Tibial artery (tissue), 4 donors: ENCODE results near the gene MCM3AP.

Source experiments
- DNase-seq, 2 donors: peaks; one replicate each; pipeline ENCODE4 v3.0.0-alpha.2; 2019
- H3K27ac ChIP-seq, 2 donors: fragments of 200-600 bp; sonication (generic) in 1 of 2; 1 replicate in 1 of 2; 2 replicates in 1 of 2; pipeline ENCODE4 v1.5.1; 2018 to 2019; ENCODE audit warnings: mild to moderate bottlenecking in 1 of 2
- H3K27me3 ChIP-seq, 2 donors: fragments of 200-600 bp; sonication (generic) in 1 of 2; one replicate each; pipeline versions ENCODE4 v1.5.1 to v1.6.0; 2016 to 2019
- H3K36me3 ChIP-seq, 3 donors: fragments of 200-600 bp; sonication (generic) in 2 of 3; one replicate each; pipeline ENCODE4 v1.5.1; 2016 to 2019; ENCODE audit warnings: mild to moderate bottlenecking in 2 of 3
- H3K4me1 ChIP-seq, 4 donors: fragments of 200-600 bp; sonication (generic) in 2 of 4; 1 replicate in 3 of 4; 2 replicates in 1 of 4; pipeline ENCODE4 v1.5.1; 2016 to 2019
- H3K4me3 ChIP-seq, 2 donors: fragments of 200-600 bp; sonication (generic) in 1 of 2; 1 replicate in 1 of 2; 2 replicates in 1 of 2; pipeline ENCODE4 v1.5.1; 2018 to 2019; ENCODE audit warnings: mild to moderate bottlenecking in 2 of 2
- H3K9me3 ChIP-seq, 3 donors: fragments of 200-600 bp; sonication (generic) in 1 of 3; one replicate each; pipeline ENCODE4 v1.5.1; 2016 to 2019
- CTCF ChIP-seq, 2 experiments: fragments of 200-600 bp in 1 of 2; fragments of 450-650 bp in 1 of 2; IDR thresholded peaks; one replicate each; pipeline ENCODE4 v1.5.1; 2017 to 2019; ENCODE audit warnings: antibody characterized with exemption in 2 of 2, mild to moderate bottlenecking in 1 of 2, moderate library complexity in 1 of 2
- intact Hi-C: fragments of 100-400 bp; cut with DNase I; formaldehyde crosslinking; loops from one replicate; pipeline ENCODE4 v1.15.0; 2023; ENCODE audit warnings: low total_unique reads

Gene MCM3AP

GRCh38 chr21:46323227-46323709 lies 37.9 kb upstream of the MCM3AP start:
- no peak for DNase-seq
- Histone ChIP-seq H3K27ac (peak overlapping the region in 1 of 2 donors; percentile 99), H3K4me3 (peak overlapping the region; percentile 70 to 100), H3K27me3 (no peaks in the 10 kb centered on the region), H3K9me3 (no peaks in the 10 kb centered on the region), H3K4me1 (peaks cover 0 to 27% (median 20%) of the 10 kb centered on the region in 4 donors), H3K36me3 (peaks cover 1 to 12% (median 3%) of the 10 kb centered on the region in 3 donors)
- intact Hi-C loops: loop anchor here (2.0 to 10.0 kb wide), 2 partner anchors 36 to 98 kb away; partner anchors contain the start of genes LSS and YBEY
- TF ChIP-seq CTCF (IDR thresholded peaks at IDR 0.05): no peak

GRCh38 chr21:46322351-46323226 lies 37.2 kb upstream of the MCM3AP start:
- Histone ChIP-seq H3K27me3 (no peaks in the 10 kb centered on the region), H3K9me3 (no peaks in the 10 kb centered on the region), H3K36me3 (peaks cover 0 to 5% (median 0%) of the 10 kb centered on the region in 3 donors), H3K4me1 (peaks cover 0 to 27% (median 20%) of the 10 kb centered on the region in 4 donors), H3K27ac (peak overlapping the region in 1 of 2 donors; percentile 99), H3K4me3 (peak overlapping the region; percentile 70 to 100)
- intact Hi-C loops: loop anchor here (2.0 to 10.0 kb wide), 2 partner anchors 36 to 98 kb away; partner anchors contain the start of genes LSS and YBEY
- DNase-seq: no peak
- TF ChIP-seq CTCF (IDR thresholded peaks at IDR 0.05): no peak

GRCh38 chr21:46320331-46320801 lies 35.0 kb upstream of the MCM3AP start:
- H3K27ac ChIP-seq: no peak overlapping the region
- intact Hi-C loops: loop anchor here (10.0 kb wide), 1 partner anchor 96 kb away; the partner anchor contains the start of gene LSS
- H3K27me3 ChIP-seq: no peaks in the 10 kb centered on the region
- no peak for DNase-seq
- H3K36me3 ChIP-seq: no peaks in the 10 kb centered on the region
- peaks cover 0 to 19% (median 14%) of the 10 kb centered on the region in 4 donors for H3K4me1 ChIP-seq
- H3K4me3 ChIP-seq: no peak overlapping the region
- H3K9me3 ChIP-seq: no peaks in the 10 kb centered on the region
- TF ChIP-seq CTCF (IDR thresholded peaks at IDR 0.05): no peak

DNA sequence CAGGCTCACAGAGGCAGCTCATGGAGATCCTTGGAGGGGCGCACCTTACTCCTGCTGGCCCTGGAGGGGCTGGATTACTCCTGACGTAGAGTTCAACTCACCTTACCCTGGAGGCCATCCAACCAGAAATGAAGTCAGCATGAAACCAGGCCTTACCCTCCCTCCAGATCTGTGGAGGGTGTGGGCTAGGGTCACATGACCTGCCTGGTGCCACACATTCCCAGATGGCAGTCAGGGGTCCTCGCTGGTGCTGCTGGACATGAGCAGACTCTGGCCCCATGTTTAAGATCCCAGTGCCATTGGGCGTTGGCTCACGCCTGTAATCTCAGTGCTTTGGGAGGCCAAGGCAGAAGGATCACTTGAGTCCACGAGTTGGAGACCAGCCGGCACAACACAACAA lies 33.8 kb upstream of the MCM3AP start:
- intact Hi-C loops: no loop called here
- H3K36me3 ChIP-seq: peaks cover 0 to 4% (median 0%) of the 10 kb centered on the region in 3 donors
- H3K4me3 ChIP-seq: no peak overlapping the region
- peaks cover 0 to 15% (median 13%) of the 10 kb centered on the region in 4 donors for H3K4me1 ChIP-seq
- H3K27ac ChIP-seq: no peak overlapping the region
- H3K9me3 ChIP-seq: no peaks in the 10 kb centered on the region
- no peaks in the 10 kb centered on the region for H3K27me3 ChIP-seq
- TF ChIP-seq CTCF (IDR thresholded peaks at IDR 0.05): no peak
- DNase-seq: no peak

DNA sequence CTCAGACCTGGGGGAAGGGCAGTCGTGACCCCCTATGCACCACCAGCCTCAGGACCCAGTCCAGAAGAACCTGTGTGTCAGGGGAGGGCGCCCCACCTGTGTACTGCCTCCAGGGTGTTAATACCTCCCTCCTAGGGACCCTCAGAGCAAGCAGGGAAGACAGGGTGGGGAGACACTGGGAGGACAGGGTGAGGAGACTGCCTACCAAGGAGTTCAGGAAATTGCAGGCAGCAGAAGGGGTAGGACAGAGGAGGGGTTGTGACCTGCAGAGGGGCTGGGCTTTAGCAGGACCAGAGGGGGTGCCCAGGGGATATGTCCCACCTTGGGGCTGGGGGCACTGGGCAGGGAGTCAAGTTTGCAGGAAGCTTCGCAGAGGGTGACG lies 33.0 kb upstream of the MCM3AP start:
- intact Hi-C loops: no loop called here
- H3K27me3 ChIP-seq: no peaks in the 10 kb centered on the region
- no peak overlapping the region for H3K27ac ChIP-seq
- H3K9me3 ChIP-seq: no peaks in the 10 kb centered on the region
- no peak for DNase-seq
- no peak overlapping the region for H3K4me3 ChIP-seq
- peaks cover 0 to 15% (median 13%) of the 10 kb centered on the region in 4 donors for H3K4me1 ChIP-seq
- peaks cover 0 to 4% (median 0%) of the 10 kb centered on the region in 3 donors for H3K36me3 ChIP-seq
- TF ChIP-seq CTCF (IDR thresholded peaks at IDR 0.05): no peak
